ENCODE data around the gene SRMS.
"Not testable (repeated sequence)": the region's sequence is repeated elsewhere in the genome, so short reads cannot be mapped to it uniquely, and the experiment has no call there.

The SRMS gene

DNA sequence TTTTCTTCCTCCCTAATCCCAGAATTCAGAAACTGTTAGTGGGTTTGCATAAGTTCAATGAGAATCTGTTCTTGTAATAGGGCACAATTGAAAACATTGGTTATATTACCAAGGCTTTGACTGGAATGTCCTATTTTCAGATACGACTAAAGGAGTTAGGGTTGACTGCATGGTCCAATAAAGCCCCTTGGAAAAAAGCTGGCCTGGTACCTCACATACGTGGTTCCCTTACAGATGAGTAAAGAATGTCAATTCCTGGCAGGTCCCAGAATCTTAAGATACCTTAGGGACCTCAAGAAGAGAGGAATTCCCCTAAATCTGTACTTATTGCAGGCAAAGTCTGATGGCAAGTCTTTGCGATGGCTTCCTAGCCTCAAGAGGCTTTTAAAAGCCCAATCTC is 22.4 kb downstream of the SRMS start:
- DNase-seq (ENCODE audit: low spot score), result no peak

DNA sequence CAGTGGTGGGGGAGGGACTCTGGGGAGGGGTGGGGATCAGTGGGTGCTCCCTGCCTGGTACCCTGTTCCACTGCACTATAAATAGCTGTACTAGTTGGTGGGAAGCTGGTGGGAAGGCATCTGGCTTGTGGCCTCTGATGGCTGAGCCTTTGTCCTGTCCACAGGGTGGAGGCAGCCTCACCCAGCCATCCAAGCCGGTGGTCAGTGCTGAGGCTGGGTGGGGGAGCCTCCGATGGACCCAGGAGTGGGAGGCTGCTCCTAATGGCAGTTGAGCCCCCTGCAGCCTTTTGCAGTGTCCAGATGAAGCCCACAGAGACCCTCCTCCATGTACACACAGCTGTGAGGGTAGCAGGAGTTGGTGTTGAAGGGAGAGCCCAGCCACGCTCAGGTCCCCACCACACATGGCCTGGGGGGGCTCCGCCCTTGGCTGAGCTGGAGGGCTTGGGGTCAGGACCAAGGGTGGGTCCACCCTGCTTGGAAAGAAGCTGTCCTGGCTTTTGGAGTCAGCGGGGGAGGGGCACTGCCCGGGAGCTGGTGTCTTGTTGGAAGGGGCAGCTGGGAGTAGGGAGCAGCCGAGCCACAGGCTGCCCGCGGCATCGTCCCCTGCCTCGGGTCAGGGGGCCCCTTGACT is 24.5 kb downstream of the SRMS start:
- no peak for DNase-seq (ENCODE audit: low spot score)

DNA sequence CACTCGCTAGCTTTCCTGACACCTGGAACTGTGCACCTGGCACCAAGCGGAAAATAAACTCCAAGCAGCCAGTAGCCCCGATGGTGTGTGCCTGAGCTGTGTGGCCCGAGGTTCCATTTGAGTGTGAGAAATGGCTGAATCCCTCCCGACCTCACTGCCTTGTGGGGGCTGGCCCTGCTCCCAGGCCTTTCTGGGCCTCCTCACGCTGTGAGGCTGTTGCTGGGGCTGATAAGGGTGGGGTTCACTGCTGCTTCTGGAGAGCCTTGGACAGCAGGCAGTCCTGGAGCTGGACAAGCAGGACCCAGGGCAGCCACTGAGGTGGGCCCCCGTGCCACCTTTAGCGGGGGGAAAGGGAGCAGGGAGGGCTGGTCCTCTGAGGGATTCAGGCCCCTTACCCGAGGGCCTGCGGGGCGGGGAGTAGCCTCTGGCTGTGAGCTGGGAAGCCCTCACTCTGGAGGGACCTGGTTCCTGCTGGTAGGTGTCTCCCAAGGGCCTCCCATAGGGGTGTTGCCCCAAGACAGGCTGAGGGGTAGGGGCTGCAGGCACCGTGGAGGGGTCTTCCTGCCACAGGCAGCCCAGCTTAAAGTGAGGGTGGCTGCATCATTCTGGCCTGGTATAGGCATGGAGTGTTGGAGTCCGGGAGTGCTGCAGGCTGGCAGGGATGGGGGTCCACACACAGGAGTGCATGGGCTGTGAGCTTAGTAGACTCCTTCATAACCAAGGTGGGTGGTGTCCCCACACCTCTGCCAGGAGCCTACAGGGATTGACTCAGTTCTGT is 25.3 kb downstream of the SRMS start:
- no peak for DNase-seq (ENCODE audit: low spot score)

DNA sequence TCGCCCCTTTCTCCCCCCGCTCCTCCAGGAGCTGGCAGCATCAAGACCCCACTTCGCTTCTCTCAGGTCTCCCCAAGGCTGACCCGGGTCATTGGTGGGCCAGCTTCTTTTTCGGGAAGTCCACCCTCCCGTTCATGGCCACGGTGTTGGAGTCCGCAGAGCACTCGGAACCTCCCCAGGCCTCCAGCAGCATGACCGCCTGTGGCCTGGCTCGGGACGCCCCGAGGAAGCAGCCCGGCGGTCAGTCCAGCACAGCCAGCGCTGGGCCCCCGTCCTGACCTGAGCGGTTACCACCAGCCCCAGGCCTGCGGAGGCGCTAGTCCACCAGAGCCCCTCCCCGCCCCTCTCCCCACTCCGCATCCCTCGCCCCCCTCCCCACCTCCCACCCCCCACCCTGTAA is 25.9 kb downstream of the SRMS start:
- no peak for DNase-seq (ENCODE audit: low spot score)

DNA sequence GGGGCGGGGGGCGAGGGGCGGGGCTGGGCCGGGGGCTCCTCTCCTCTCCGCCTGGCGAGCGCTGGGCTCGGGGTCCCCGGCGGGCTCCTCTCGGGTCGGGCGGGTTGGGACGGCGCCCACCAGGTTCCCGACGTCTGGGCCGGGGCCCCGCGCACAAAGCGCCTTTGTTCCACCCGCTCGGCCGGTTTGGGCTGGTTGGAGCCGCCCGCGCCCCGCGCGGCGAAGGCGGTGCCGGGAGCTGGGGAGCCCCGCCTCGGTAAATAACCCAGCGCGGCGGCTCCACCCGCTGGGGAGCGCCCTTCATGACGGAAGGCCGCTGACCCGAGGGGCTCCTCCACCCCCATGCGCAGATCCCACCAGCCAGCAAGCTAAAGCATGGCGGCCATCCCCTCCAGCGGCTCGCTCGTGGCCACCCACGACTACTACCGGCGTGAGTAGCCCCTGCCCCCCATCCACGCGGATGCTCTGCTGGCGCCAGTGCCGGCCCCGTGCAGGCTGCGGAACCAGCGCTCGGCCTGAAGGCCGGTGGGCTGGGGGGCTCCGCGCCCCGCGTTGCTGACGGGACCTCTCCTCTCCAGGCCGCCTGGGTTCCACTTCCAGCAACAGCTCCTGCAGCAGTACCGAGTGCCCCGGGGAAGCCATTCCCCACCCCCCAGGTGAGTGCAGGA is 26.5 kb downstream of the SRMS start:
- DNase-seq (ENCODE audit: low spot score), result peak; percentile 72

DNA sequence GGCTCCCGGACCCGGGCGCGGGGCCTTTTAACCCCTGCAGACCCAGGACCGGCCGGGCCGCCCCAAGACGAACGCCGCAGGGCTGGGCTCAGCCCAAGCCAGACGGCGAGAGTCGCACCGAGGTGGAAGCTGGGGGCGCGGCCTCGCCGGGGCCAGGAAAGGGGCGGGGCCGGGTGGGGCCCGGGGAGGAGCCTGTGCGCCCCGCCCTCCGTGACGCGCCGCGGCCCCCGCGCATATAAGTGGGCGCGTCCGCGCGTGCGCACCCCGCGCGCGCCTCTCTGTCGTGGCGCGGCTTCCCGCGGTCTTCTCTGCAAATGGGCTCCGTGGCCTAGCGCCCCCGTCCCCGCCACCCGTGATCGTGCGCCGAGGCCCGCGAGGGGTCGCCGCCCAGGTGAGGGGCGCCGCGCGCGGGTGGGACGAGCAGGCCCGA is 27.0 kb downstream of the SRMS start, which contains the start of gene PPDPF:
PPDPF (plus strand) TSS at position 262 of the 430 bp plus-strand sequence. CDS start 544 bp downstream, outside the sequence.
- no peak for DNase-seq (ENCODE audit: low spot score)

DNA sequence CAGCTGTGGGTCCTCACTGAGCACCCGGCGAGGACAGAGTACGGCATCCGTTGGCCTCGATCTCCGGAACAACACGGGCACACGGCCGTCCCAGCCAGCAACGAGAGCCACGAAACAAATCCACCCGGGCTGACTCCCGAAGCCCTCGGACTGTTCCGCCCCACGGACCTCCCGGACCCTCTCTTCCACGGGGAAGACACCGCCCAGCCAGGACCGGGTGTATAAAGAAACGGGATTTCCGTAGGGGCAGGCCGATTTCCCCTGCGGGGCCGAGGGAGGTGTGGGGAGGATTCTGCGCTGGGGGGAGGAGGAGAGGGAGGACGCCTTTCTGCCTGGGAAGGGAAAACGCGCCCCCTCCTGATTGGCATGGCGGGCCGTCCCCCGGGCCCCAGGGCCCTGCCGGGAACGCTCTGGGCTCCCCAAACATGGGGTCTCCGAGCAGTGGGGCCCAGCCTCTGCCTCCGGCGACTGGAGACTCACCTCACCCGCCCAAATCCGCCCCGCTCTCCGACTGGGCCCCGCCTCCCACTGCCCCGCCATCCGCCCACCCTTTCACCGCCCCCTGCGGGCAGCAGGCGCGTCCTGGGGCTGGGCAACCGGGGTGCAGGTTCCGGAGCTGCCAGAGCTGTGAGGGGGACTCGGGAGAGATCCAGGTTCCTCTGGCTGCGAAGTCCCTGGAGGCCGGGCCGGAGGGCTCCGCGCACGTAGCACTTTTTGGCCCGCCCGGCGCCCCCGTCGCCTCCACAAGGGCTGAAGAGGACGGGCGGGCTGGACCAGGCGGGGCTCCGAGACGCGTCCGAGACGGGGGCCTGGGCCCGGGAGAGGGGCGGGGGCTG is 27.7 kb downstream of the SRMS start:
- DNase-seq (ENCODE audit: low spot score), result peak; percentile 80

DNA sequence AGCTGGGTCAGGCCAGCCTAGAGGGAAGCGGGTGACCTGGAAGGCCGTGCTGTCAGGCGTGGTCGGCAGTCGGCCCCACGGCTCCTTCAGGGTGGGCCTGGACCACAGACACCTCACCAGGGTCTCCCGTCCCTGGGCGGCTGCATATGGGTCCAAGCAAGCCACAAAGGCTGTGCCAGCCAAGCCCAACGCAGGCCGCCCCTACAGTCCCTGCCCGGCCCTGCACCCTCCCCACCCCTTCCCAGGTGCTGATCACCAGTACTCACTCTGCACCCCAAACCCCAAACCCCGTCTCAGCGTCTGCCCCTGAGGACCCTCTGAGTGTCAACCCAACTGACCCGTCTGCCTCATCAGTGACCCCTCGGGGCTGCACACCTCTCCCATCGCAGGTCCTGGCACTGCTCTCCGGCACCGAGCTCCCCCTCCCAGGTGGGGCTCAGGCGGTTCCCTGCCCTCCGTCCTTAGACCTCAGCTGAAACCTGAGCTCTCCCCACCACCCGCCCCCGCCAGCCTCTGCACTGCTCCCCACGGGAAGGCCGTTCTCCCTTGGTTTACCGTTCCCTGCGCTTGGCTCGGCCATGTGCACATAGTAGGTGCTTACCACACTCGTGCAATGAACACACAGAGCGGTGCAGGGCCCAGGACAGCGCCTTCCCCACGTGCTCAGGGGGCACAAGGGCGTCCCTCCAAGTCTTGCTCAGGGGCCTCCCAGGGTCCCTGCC is 28.4 kb downstream of the SRMS start:
- DNase-seq (ENCODE audit: low spot score), result no peak

DNA sequence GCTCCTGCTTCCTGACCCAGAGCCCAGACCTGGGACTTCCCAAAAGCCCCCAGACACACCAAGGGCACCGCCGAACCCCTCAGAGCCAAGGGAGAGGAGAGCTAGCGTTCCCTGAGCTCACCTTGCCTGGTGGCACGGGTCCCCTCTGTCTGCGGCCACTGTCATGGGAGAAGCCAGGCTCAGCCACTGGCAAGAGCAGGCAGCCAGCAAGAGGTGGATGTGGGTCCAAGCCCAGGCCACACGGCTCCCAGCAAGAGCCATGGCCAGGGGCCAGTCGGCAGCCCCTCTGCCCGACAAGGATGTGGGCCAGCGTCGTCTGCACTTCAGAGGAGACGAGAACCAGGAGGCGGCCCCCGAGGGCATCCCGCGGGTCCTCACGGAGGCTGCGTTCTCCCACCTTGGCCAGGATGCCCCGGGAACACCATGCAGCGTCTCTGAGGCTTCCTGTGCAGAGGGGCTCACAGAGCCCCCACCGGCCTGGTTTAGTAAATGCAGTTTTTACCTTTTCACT is 29.1 kb downstream of the SRMS start:
- DNase-seq (ENCODE audit: low spot score), result peak; percentile 75

DNA sequence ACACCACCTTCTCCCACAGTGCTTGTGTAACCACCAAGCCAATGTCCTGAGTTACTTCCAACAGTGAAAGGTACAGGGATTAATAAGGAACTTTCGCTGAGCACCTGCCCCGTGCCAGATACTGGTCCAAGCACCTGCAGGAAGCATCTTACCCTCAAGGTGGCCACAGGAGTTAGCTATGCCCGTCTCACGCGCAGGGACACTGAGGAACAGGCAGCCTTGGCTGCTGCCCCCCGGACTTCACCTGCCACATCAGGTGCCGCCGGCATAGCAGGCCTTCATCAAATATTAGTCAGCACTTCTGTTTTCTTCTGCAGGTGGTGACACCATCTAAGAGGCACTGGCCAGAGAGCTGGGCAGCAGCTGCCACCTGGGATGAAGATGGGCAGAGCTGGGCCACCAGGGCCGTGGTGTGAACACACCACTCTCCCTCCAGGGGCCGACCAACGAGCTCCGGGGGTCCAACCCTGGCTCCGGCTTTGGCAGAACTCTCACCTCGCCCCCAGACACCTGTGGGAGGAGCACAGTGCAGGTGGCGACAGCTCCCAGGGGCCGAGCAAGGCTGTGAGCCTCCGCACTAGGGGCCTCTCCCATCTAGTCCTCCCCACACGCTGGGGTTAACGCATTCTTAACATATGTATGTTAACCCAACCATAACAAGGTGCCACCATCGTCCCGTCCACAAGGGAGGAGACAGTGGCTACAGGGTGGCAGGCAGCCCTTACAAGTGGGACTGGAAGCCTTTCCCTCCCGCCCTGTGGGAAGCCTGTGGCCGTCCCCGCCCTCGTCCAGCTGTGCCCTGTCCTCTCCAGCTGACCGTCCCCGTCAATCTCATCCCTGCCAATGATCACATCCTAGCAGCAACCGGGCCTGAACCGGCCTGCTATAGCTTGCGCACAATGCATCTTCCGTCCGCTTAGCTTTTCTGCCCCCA is 29.9 kb downstream of the SRMS start:
- DNase-seq (ENCODE audit: low spot score), result no peak

DNA sequence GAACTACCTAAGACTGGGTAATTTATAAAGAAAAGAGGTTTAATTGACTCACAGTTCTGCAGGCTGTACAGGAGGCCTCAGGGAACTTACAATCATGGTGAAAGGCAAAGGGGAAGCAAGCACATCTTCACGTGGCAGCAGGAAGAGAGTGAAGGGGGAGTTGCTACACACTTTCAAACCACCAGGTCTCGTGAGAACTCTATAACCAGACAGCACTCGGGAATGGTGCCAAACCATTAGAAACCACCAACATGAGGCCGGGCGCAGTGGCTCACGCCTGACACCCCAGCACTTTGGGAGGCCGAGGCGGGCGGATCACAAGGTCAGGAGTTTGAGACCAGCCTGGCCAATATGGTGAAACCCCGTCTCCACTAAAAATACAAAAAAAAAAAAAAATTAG is 33.0 kb downstream of the SRMS start:
- not testable (repeated sequence) for DNase-seq (ENCODE audit: low spot score)

DNA sequence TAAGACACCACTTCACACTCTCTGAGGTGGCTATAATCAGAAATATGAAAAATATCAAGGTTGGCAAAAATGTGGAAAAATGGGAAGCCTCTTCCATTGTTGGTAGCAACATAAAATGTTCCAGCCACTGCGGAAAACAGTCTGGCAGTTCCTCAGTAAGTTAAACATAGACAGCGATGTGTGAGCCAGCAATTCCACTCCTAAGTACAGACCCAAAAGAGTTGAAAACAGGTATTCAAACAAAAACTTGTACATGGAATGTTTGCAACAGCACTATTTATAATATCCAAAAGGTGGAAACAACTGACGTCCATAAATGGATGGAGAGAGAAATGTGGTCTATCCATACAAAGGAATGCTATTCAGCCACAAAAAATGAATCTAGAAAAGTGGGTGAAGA is 34.3 kb downstream of the SRMS start:
- DNase-seq (ENCODE audit: low spot score), result no peak

DNA sequence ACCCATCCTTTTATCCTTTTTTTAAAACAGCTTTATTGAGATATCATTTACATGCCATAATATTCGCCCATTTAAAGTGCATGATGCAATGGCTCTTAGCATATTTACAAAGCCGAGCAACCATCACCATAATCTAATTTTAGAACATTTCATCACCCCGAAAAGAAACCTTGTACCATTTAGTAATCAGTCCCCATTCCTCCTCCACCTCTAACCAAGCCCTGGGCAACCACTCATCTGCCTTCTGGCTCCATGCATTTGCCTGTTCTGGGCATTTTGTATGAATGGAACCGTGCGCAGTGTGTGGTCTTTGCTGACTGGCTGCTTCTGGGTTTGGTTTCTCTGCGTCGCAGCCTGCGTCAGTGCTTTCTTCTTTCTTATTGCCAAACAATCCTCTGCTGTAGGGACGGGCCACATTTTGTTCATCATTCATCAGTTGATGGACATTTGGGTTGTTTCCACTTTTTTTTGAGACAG is 38.4 kb downstream of the SRMS start:
- no peak for DNase-seq (ENCODE audit: low spot score)

DNA sequence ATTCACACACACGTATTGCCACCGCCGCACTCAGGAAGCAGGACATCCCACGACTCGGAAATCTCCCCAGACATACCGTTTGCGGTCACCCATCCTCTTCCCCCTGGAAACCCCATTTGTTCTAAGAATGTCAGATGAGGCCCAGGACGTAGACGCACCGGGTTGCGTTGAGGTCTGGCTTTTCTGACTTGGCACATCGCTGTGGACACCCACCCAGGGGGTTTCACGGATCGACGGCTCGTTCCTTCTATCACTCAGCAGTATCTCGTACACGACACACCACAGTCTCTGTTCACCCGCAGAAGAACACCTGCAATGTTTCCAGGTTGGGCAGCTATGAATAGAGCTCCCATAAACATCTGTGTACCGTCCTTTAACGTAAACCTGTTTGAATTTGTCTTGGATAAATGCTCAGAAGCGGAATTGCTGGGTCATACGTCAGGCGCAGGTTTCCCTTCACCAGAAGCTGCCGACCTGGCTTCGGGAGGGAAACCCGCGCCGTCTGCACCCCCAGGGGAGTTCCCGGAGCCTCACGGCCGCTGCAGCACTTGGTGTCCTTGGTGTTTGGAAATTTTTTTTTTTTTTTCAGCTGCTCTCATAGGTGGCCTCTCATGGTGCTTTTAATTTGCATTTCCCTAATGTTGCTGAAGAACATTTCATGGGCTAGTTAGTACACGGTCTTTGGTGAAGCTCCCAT is 39.3 kb downstream of the SRMS start:
- DNase-seq (ENCODE audit: low spot score), result no peak

DNA sequence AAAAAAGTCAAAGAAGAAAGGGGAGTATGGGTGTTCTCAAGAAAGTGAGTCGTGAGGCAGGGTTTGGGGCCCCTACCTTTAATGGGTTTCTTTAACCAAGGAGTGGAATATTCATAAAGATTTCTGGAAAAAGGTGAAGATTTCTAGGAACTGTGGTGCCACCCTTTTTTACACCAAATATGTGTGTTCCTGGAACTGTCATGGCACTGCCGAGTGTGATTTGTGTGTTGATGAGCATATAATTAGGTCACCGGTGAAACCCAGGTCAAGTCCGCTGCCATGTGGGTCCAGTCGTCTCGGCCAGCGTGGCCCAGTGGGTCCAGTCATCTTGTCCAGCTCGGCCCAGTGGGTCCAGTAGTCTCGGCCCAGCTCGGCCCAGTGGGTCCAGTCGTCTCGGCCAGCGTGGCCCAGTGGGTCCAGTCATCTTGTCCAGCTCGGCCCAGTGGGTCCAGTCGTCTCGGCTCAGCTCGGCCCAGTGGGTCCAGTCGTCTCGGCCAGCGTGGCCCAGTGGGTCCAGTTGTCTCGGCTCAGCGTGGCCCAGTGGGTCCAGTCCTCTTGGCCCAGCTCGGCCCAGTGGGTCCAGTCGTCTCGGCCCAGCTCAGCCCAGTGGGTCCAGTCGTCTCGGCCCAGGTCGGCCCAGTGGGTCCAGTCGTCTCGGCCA is 40.3 kb downstream of the SRMS start:
- DNase-seq (ENCODE audit: low spot score), result no peak

DNA sequence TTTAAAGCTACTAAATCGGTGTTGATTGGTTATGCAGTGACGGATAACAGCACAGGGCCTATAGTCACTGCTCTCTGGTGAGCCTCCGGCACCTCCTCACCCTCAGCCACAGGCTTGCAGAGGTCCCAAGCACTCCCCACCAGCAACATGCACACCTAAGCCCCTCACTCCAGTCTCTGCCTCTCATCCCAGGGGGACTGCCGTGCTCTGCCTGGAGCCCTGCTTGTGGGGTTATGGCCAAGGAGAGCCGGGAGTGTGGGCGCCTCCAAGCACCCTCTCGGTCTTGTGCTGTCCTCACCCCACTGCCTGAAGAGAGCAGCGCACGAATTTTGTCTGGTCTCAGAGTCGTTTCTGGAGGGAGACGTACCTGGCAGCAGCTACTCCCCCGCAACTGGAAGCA is 41.8 kb downstream of the SRMS start:
- DNase-seq (ENCODE audit: low spot score), result no peak

DNA sequence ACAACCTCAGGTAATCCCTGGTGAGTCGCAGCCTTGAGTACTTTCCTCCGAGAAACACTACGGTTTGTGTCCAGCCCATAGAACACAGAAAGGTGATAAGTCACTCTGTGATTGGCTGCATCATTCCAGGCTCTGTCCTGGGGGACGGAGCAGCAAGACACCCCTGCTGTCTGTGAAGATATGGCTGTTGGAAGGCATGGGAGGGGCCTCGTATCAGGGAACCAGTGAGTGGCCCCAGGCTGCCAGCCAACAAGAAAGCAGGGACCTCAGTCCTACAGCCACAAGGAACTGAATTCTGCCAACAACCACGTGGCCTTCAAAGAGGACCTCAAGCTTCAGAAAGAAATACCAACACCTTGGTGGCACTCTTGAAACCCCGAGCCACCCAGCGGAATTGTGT is 42.3 kb downstream of the SRMS start:
- DNase-seq (ENCODE audit: low spot score), result no peak

DNA sequence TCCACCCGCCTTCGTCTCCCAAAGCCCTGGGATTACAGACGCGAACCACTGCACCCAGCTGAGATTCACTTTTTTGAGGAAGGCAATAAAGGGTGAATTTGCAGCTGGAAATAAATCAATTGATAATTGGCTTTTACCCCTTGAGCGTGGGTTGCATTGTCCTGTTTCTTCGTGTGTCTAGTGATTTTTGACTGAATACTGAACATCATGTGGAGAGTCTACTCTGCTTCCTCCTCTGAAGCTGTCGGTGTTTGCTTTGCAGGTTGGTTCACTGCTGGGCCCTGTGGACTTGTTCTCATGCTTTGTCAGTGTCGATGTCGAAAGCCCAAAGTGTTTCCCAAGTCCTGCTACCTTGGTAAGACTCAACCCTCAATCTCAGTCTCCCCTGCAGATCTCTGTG is 42.9 kb downstream of the SRMS start:
- DNase-seq (ENCODE audit: low spot score), result no peak
